H9 (cell line): ENCODE measurements around the gene STAMBPL1. TPM values are rescaled to one million over a fixed set of nuclear protein-coding genes. Genes with fewer than 3 reads are reported as not detected.

Experiments
- DNase-seq: peaks from one replicate; pipeline ENCODE4 v3.0.0-alpha.2; 2017
- H2AFZ ChIP-seq: one replicate; pipeline ENCODE4 v1.6.1; 2013; ENCODE audit warnings: mild to moderate bottlenecking, low read length, control low read depth, moderate library complexity
- H2AK5ac ChIP-seq: 2 replicates; pipeline ENCODE4 v1.6.1; 2013; ENCODE audit warnings: low read length, control low read depth, mixed read lengths; ENCODE audit not compliant: insufficient read length
- H2BK120ac ChIP-seq: one replicate; pipeline ENCODE4 v1.6.1; 2013; ENCODE audit warnings: low read depth, mild to moderate bottlenecking, low read length, control low read depth, inconsistent platforms; ENCODE audit not compliant: poor library complexity, severe bottlenecking
- H2BK12ac ChIP-seq: 2 replicates; pipeline ENCODE4 v1.6.1; 2013; ENCODE audit warnings: low read length, control low read depth, mixed read lengths, low read depth; ENCODE audit not compliant: insufficient read length
- H2BK15ac ChIP-seq: 2 replicates; pipeline ENCODE4 v1.6.1; 2013; ENCODE audit warnings: low read depth, low read length, control low read depth
- H2BK20ac ChIP-seq: one replicate; pipeline ENCODE4 v1.6.1; 2013; ENCODE audit warnings: low read depth, mild to moderate bottlenecking, low read length, control low read depth, inconsistent platforms; ENCODE audit not compliant: poor library complexity, severe bottlenecking
- H2BK5ac ChIP-seq: 2 replicates; pipeline ENCODE4 v1.6.1; 2013; ENCODE audit warnings: low read length, control low read depth, mixed read lengths; ENCODE audit not compliant: insufficient read length
- H3K14ac ChIP-seq: 2 replicates; pipeline ENCODE4 v1.6.1; 2013; ENCODE audit warnings: low read length, control low read depth; ENCODE audit not compliant: insufficient read depth
- H3K18ac ChIP-seq: 2 replicates; pipeline ENCODE4 v1.6.1; 2013; ENCODE audit warnings: low read depth, mild to moderate bottlenecking, mixed read lengths, low read length, control low read depth; ENCODE audit not compliant: insufficient read length
- H3K23ac ChIP-seq: 2 replicates; pipeline ENCODE4 v1.6.1; 2013; ENCODE audit warnings: low read length, control low read depth, mixed read lengths, low read depth; ENCODE audit not compliant: insufficient read length
- H3K23me2 ChIP-seq: 2 replicates; pipeline ENCODE4 v1.6.1; 2013; ENCODE audit warnings: low read depth, mild to moderate bottlenecking, mixed read lengths, low read length, control low read depth; ENCODE audit not compliant: insufficient read length, poor library complexity, severe bottlenecking
- H3K27ac ChIP-seq: 2 replicates; pipeline ENCODE4 v1.5.1; 2013; ENCODE audit warnings: low read length, control low read depth, mixed read lengths, low read depth; ENCODE audit not compliant: insufficient read length
- H3K27me3 ChIP-seq: 2 replicates; pipeline ENCODE4 v1.6.1; 2013; ENCODE audit warnings: low read length, control low read depth, inconsistent platforms; ENCODE audit not compliant: insufficient read depth
- H3K4ac ChIP-seq: 2 replicates; pipeline ENCODE4 v1.6.1; 2013; ENCODE audit warnings: low read depth, mild to moderate bottlenecking, control low read depth, inconsistent platforms, low read length, moderate library complexity
- H3K4me1 ChIP-seq: 2 replicates; pipeline ENCODE4 v1.6.1; 2013; ENCODE audit warnings: low read length, control low read depth, inconsistent platforms; ENCODE audit not compliant: insufficient read depth
- H3K4me2 ChIP-seq: 2 replicates; pipeline ENCODE4 v1.6.1; 2013; ENCODE audit warnings: low read length, control low read depth, mixed read lengths; ENCODE audit not compliant: insufficient read length, insufficient read depth
- H3K56ac ChIP-seq: 2 replicates; pipeline ENCODE4 v1.6.1; 2013; ENCODE audit warnings: low read depth, mild to moderate bottlenecking, mixed read lengths, low read length, control low read depth; ENCODE audit not compliant: insufficient read length
- H3K79me1 ChIP-seq: 2 replicates; pipeline ENCODE4 v1.6.1; 2013; ENCODE audit warnings: low read depth, mild to moderate bottlenecking, moderate library complexity, low read length, control low read depth, inconsistent platforms; ENCODE audit not compliant: insufficient read depth, poor library complexity, severe bottlenecking
- H3K79me2 ChIP-seq: 2 replicates; pipeline ENCODE4 v1.6.1; 2013; ENCODE audit warnings: low read length, control low read depth, inconsistent platforms; ENCODE audit not compliant: insufficient read depth
- H3K9ac ChIP-seq: 2 replicates; pipeline ENCODE4 v1.6.1; 2013; ENCODE audit warnings: low read length, control low read depth, mixed read lengths; ENCODE audit not compliant: insufficient read length; ENCODE audit errors: extremely low read depth
- H3K9me3 ChIP-seq: one replicate; pipeline ENCODE4 v1.6.1; 2013; ENCODE audit warnings: low read depth, low read length, inconsistent platforms; ENCODE audit not compliant: control insufficient read depth
- H3T11ph ChIP-seq: one replicate; pipeline ENCODE4 v1.6.1; 2013; ENCODE audit warnings: mild to moderate bottlenecking, low read length, control low read depth, inconsistent platforms
- H4K20me1 ChIP-seq: one replicate; pipeline ENCODE4 v1.6.1; 2013; ENCODE audit not compliant: control insufficient read depth, insufficient read length, insufficient read depth
- H4K5ac ChIP-seq: 2 replicates; pipeline ENCODE4 v1.6.1; 2013; ENCODE audit warnings: low read depth, mild to moderate bottlenecking, mixed read lengths, low read length, control low read depth; ENCODE audit not compliant: insufficient read length
- H4K8ac ChIP-seq: replicated peaks from 2 replicates; pipeline ENCODE4 v1.6.1; 2013; ENCODE audit warnings: low read length, control low read depth, mixed read lengths, low read depth; ENCODE audit not compliant: insufficient read length
- H4K91ac ChIP-seq: 2 replicates; pipeline ENCODE4 v1.6.1; 2013; ENCODE audit warnings: low read depth, mild to moderate bottlenecking, moderate library complexity, mixed read lengths, low read length, control low read depth; ENCODE audit not compliant: insufficient read length
- H3K27ac Mint-ChIP-seq, 3 experiments: 2 replicates in 2 of 3; 3 replicates in 1 of 3; pipeline ENCODE4 v1.8.0; 2020 to 2021; ENCODE audit warnings: mixed read lengths in 3 of 3, mild to moderate bottlenecking in 1 of 3, moderate library complexity in 1 of 3
- H3K27me3 Mint-ChIP-seq: 2 replicates; pipeline ENCODE4 v1.8.0; 2021; ENCODE audit warnings: low read depth, mild to moderate bottlenecking, moderate library complexity, mixed read lengths
- H3K36me3 Mint-ChIP-seq, 3 experiments: 2 replicates in 2 of 3; 3 replicates in 1 of 3; pipeline ENCODE4 v1.8.0; 2020 to 2021; ENCODE audit warnings: low read depth in 3 of 3, mixed read lengths in 3 of 3; ENCODE audit not compliant: insufficient read depth in 1 of 3
- H3K4me1 Mint-ChIP-seq, 2 experiments: 2 replicates each; pipeline ENCODE4 v1.8.0; 2020; ENCODE audit warnings: mixed read lengths in 2 of 2
- H3K4me3 Mint-ChIP-seq, 2 experiments: 2 replicates in 1 of 2; 3 replicates in 1 of 2; pipeline ENCODE4 v1.8.0; 2020 to 2021; ENCODE audit warnings: mild to moderate bottlenecking in 2 of 2, mixed read lengths in 2 of 2, moderate library complexity in 1 of 2
- H3K9me3 Mint-ChIP-seq, 2 experiments: 2 replicates in 1 of 2; 3 replicates in 1 of 2; pipeline ENCODE4 v1.8.0; 2020; ENCODE audit warnings: mild to moderate bottlenecking in 2 of 2, mixed read lengths in 2 of 2, moderate library complexity in 1 of 2
- WGBS: extraction: QIAGEN DNeasy Blood & Tissue Kit; methylation state at CpG from one replicate; pipeline ENCODE4 v1.1.7; 2013; ENCODE audit warnings: missing lambda C conversion rate, low lambda C conversion rate, mixed read lengths; ENCODE audit not compliant: insufficient read length; ENCODE audit errors: extremely low coverage; 5-methylcytosine and 5-hydroxymethylcytosine counted together
- total RNA-seq: library from RNA; stranded (reverse); gene quantifications from 2 replicates; pipeline ENCODE4 v1.2.1, GENCODE V29; 2021
- TF ChIP-seq, protein P1 (sequence below): fragments of 200-600 bp; sonication (generic); conservative IDR thresholded peaks from 3 replicates; pipeline ENCODE4 v1.8.0; 2021; ENCODE audit warnings: antibody characterized with exemption, mild to moderate bottlenecking

STAMBPL1 gene
- total RNA-seq, 1 experiment from 2014 or later = 3.2 TPM

DNA sequence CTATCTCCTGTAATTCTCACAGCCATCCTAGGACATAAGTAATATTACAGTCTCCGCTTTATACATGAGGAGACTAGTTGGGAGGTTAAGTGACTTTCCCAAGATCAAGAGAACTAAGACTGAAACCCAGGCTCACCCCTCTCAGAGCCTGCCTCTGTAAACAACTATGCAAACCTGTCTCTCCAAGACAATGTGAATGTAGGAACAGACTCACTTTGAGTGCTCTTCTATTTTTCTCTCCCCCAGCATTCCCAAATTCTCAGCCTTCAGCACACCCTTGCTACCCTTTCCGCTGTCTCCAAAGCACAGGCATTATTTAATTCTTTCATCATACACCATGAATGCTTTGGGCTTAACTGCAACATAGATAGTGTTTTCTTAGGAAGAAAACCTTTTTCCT, 58.9 kb downstream of the STAMBPL1 start:
- Histone ChIP-seq H4K5ac (no peak overlapping the region), H3K27ac (no peak overlapping the region)
- H3K4me3 Mint-ChIP-seq = no peak overlapping the region

More for the DNA sequence above, 58.9 kb downstream of the STAMBPL1 start:
- Histone ChIP-seq H2BK5ac (no peak overlapping the region), H3K9ac (no peak overlapping the region), H2BK20ac (no peak overlapping the region), H3K18ac (no peak overlapping the region), H3T11ph (no peak overlapping the region), H2BK12ac (no peak overlapping the region), H2AFZ (no peak overlapping the region), H3K27me3 (no peaks in the 10 kb centered on the region), H4K20me1 (no peaks in the 10 kb centered on the region), H3K9me3 (no peaks in the 10 kb centered on the region), H2BK120ac (no peak overlapping the region), H3K23me2 (no peaks in the 10 kb centered on the region), H4K8ac (no peak overlapping the region), H3K79me2 (no peaks in the 10 kb centered on the region), H2BK15ac (no peak overlapping the region), H2AK5ac (no peak overlapping the region), H3K56ac (no peak overlapping the region), H3K23ac (no peak overlapping the region), H3K4ac (no peak overlapping the region), H4K91ac (no peak overlapping the region), H3K4me1 (no peaks in the 10 kb centered on the region), H3K14ac (no peak overlapping the region), H3K79me1 (no peaks in the 10 kb centered on the region), H3K4me2 (no peak overlapping the region)
- WGBS = no CpG with 5 or more reads among the region's 2 CpGs
- no peaks in the 10 kb centered on the region for H3K9me3 Mint-ChIP-seq
- H3K27me3 Mint-ChIP-seq = no peaks in the 10 kb centered on the region
- H3K27ac Mint-ChIP-seq = no peak overlapping the region
- H3K4me1 Mint-ChIP-seq = peaks cover 7 to 9% of the 10 kb centered on the region in 2 experiments; a peak in 3 of 4 replicates
- DNase-seq = no peak
- H3K36me3 Mint-ChIP-seq = no peaks in the 10 kb centered on the region
- TF ChIP-seq, protein P1, sequence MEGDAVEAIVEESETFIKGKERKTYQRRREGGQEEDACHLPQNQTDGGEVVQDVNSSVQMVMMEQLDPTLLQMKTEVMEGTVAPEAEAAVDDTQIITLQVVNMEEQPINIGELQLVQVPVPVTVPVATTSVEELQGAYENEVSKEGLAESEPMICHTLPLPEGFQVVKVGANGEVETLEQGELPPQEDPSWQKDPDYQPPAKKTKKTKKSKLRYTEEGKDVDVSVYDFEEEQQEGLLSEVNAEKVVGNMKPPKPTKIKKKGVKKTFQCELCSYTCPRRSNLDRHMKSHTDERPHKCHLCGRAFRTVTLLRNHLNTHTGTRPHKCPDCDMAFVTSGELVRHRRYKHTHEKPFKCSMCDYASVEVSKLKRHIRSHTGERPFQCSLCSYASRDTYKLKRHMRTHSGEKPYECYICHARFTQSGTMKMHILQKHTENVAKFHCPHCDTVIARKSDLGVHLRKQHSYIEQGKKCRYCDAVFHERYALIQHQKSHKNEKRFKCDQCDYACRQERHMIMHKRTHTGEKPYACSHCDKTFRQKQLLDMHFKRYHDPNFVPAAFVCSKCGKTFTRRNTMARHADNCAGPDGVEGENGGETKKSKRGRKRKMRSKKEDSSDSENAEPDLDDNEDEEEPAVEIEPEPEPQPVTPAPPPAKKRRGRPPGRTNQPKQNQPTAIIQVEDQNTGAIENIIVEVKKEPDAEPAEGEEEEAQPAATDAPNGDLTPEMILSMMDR = no peak
